ACC112 (cell line): ENCODE measurements around the gene GOLGA5.
"Not testable (repeated sequence)": the region's sequence is repeated elsewhere in the genome, so short reads cannot be mapped to it uniquely, and the experiment has no call there.

ENCODE experiments used
- H2AFZ ChIP-seq: fragments of 200-600 bp; sonication (generic); one replicate; pipeline ENCODE4 v1.6.0; 2017; ENCODE audit warnings: antibody characterized with exemption, low read length; ENCODE audit not compliant: unreplicated experiment
- H3K27ac ChIP-seq: fragments of 200-600 bp; sonication (generic); 2 replicates; pipeline ENCODE4 v1.5.1; 2014; ENCODE audit warnings: low read depth, mild to moderate bottlenecking, antibody characterized with exemption, low read length, moderate library complexity
- H3K27me3 ChIP-seq: fragments of 200-600 bp; sonication (generic); 2 replicates; pipeline ENCODE4 v1.6.1; 2014; ENCODE audit warnings: mild to moderate bottlenecking, antibody characterized with exemption, low read length, moderate library complexity, mixed read lengths; ENCODE audit not compliant: insufficient read depth
- H3K36me3 ChIP-seq: fragments of 200-600 bp; sonication (generic); 2 replicates; pipeline ENCODE4 v1.6.1; 2016; ENCODE audit warnings: mild to moderate bottlenecking, antibody characterized with exemption, low read length, moderate library complexity, mixed read lengths; ENCODE audit not compliant: insufficient read depth
- H3K4me1 ChIP-seq: fragments of 200-600 bp; sonication (generic); one replicate; pipeline ENCODE4 v1.6.1; 2016; ENCODE audit warnings: low read length, mixed read lengths; ENCODE audit not compliant: insufficient read depth, unreplicated experiment, control insufficient read depth
- H3K4me3 ChIP-seq: fragments of 200-600 bp; sonication (generic); 2 replicates; pipeline ENCODE4 v1.5.1; 2014; ENCODE audit warnings: mild to moderate bottlenecking, low read depth, low read length
- H3K79me2 ChIP-seq: fragments of 200-600 bp; sonication (generic); one replicate; pipeline ENCODE4 v1.6.0; 2016; ENCODE audit warnings: low read length; ENCODE audit not compliant: control insufficient read depth, unreplicated experiment, insufficient read depth

Gene GOLGA5

DNA sequence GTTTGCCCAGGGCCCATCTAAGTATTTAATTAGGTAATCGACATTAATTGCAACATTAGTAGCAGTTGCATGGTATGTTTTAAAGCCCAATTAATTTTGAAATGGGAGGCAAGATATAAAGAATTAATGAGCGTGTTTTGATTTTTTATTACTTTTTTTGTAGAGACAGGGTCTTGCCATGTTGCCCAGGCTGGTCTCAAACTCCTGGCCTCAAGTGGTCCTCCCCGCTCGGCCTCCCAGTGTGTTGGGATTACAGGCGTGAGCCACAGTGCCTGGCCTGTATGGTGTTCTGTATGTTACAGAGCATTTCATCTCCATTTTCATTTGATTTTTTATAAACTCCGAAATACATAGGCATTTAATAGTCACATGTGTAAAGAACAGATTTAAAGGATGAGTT is 856 bp downstream of the GOLGA5 start:
- Histone ChIP-seq H3K79me2 (peaks cover 48% of the 10 kb centered on the region), H3K27me3 (no peaks in the 10 kb centered on the region), H3K36me3 (peaks cover 17% of the 10 kb centered on the region), H2AFZ (no peak overlapping the region), H3K27ac (peak overlapping the region; percentile 74; the same call in 1 of the 2 replicates), H3K4me3 (peak overlapping the region; percentile 91), H3K4me1 (peaks cover 23% of the 10 kb centered on the region)

- Histone ChIP-seq H3K4me1 (peaks cover 37% of the 10 kb centered on the region), H3K79me2 (peaks cover 77% of the 10 kb centered on the region)
Measured at GRCh38 chr14:92797935-92798653, 4.0 kb downstream of the GOLGA5 start.

GRCh38 chr14:92798811-92799210 is 4.7 kb downstream of the GOLGA5 start:
- Histone ChIP-seq H3K27ac (no peak overlapping the region), H3K4me3 (no peak overlapping the region), H3K36me3 (peaks cover 35% of the 10 kb centered on the region), H3K27me3 (no peaks in the 10 kb centered on the region), H2AFZ (no peak overlapping the region), H3K79me2 (peaks cover 84% of the 10 kb centered on the region), H3K4me1 (peaks cover 32% of the 10 kb centered on the region)

More at GRCh38 chr14:92797935-92798653, 4.0 kb downstream of the GOLGA5 start:
- Histone ChIP-seq H3K36me3 (peaks cover 28% of the 10 kb centered on the region), H3K4me3 (no peak overlapping the region), H3K27ac (no peak overlapping the region), H2AFZ (no peak overlapping the region), H3K27me3 (no peaks in the 10 kb centered on the region)

- peaks cover 36% of the 10 kb centered on the region for H3K36me3 ChIP-seq
- H3K4me3 ChIP-seq = peak overlapping the region; percentile 48; the same call in 1 of the 2 replicates
- H3K4me1 ChIP-seq = peaks cover 32% of the 10 kb centered on the region
- no peak overlapping the region for H2AFZ ChIP-seq
- no peaks in the 10 kb centered on the region for H3K27me3 ChIP-seq
- H3K79me2 ChIP-seq = peaks cover 83% of the 10 kb centered on the region
- H3K27ac ChIP-seq = no peak overlapping the region
Measured at GRCh38 chr14:92800012-92800411, 5.9 kb downstream of the GOLGA5 start.

- Histone ChIP-seq H3K27me3 (no peaks in the 10 kb centered on the region), H3K27ac (no peak overlapping the region), H3K36me3 (peaks cover 36% of the 10 kb centered on the region), H2AFZ (no peak overlapping the region), H3K4me3 (peak overlapping the region; percentile 48), H3K4me1 (peaks cover 28% of the 10 kb centered on the region), H3K79me2 (peaks cover 82% of the 10 kb centered on the region)
Measured at GRCh38 chr14:92800525-92800924, 6.4 kb downstream of the GOLGA5 start.

GRCh38 chr14:92801917-92802316 is 7.8 kb downstream of the GOLGA5 start:
- peaks cover 72% of the 10 kb centered on the region for H3K79me2 ChIP-seq

DNA sequence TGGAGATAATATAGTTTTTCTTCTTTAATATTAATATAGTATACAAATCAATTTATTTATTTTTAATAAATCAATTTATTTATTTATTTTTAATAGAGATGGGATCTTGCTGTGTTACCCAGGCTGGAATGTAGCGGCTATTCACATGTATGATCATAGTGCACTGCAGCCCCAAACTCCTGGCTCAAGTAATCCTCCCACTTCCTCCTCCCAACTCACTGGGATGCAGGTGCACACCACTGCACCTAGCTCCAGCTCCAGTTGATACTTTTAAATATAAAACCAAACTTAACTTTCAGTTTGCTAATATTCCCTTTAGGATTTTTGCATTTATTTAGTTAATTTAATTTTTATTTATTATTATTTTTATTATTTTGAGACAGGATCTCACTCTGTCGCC is 8.6 kb downstream of the GOLGA5 start:
- Histone ChIP-seq H3K4me1 (peaks cover 22% of the 10 kb centered on the region), H3K36me3 (peaks cover 43% of the 10 kb centered on the region), H2AFZ (no peak overlapping the region), H3K27ac (no peak overlapping the region), H3K79me2 (peaks cover 65% of the 10 kb centered on the region), H3K27me3 (no peaks in the 10 kb centered on the region), H3K4me3 (no peak overlapping the region)

More at GRCh38 chr14:92801917-92802316, 7.8 kb downstream of the GOLGA5 start:
- Histone ChIP-seq H3K4me3 (no peak overlapping the region; the same call in 1 of the 2 replicates), H2AFZ (no peak overlapping the region), H3K36me3 (peaks cover 44% of the 10 kb centered on the region), H3K27ac (no peak overlapping the region), H3K4me1 (peaks cover 22% of the 10 kb centered on the region), H3K27me3 (no peaks in the 10 kb centered on the region)

DNA sequence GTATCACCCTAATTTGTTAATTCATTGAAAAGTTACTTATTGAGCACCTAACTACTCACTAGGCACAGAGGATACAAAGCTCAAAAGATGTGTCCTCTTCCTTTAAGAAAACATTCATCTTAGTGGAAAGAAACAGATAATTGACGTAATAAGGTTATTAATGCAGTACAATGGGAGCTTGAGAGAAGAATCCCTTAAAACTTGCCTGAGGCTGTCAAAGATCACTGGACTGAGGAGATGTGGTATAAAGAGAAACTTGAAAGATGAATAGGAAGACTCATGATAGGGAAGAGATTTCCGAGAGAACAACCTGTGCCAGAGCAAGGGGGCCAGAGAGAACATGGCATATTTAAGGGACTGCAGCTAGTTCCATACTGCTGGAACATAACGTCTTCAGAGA is 19.1 kb downstream of the GOLGA5 start:
- Histone ChIP-seq H3K27me3 (no peaks in the 10 kb centered on the region), H3K79me2 (no peaks in the 10 kb centered on the region), H3K27ac (no peak overlapping the region), H3K4me1 (no peaks in the 10 kb centered on the region), H3K36me3 (peaks cover 39% of the 10 kb centered on the region), H3K4me3 (no peak overlapping the region), H2AFZ (no peak overlapping the region)

GRCh38 chr14:92819011-92819597 is 25.0 kb downstream of the GOLGA5 start:
- H3K27ac ChIP-seq = no peak overlapping the region

GRCh38 chr14:92819680-92820535 is 25.8 kb downstream of the GOLGA5 start:
- not testable (repeated sequence) for H2AFZ ChIP-seq, H3K4me1 ChIP-seq, H3K27ac ChIP-seq, H3K79me2 ChIP-seq, H3K4me3 ChIP-seq, H3K27me3 ChIP-seq
- peaks cover 44% of the 10 kb centered on the region for H3K36me3 ChIP-seq

More at GRCh38 chr14:92819011-92819597, 25.0 kb downstream of the GOLGA5 start:
- no peak overlapping the region for H3K4me3 ChIP-seq
- H2AFZ ChIP-seq = no peak overlapping the region
- H3K27me3 ChIP-seq = no peaks in the 10 kb centered on the region
- no peaks in the 10 kb centered on the region for H3K4me1 ChIP-seq
- H3K79me2 ChIP-seq = no peaks in the 10 kb centered on the region
- peaks cover 37% of the 10 kb centered on the region for H3K36me3 ChIP-seq
